HG02588 (cell line): ENCODE measurements around the gene NFASC.

Experiments used
- ATAC-seq: cut with Tn5 transposase; IDR thresholded peaks from one replicate; pipeline ENCODE4 v1.9.1; 2021; ENCODE audit warnings: mild to moderate bottlenecking, moderate library complexity; ENCODE audit not compliant: unreplicated experiment

Gene NFASC

DNA sequence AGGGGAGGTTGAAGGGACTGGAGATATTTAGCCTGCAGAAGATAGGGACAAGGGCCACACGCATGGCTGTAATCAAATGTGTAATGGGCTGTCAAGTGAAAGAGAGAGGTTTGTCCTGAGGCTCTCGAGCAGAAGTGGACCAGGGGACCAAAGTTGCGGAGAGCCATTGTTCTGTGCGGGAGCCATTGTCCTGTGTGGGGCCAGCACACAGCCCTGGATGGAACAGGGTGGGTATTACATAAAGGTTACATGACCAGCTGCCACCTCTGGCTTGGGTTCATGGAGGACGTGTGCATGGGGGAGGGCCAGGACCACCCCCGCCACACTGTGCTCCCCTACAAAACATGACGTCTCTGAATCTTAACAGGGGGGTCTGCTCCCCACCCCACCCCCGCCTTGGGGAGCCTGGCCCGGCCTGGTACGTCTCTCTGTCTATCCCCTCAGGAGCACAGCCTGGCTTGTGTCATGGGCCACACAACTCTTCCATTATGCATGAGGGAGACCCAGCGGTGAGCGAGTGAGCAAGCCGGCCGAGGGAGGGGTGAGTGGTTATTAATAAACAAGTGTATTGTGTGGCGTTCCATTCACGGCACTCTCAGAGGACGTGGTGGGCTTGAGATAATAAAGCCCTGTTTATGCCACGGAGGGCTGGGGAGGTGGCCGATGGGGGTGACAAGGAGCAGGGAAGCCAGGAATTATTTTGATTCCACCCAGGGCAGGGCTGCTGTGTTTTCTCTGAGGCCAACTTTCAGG is at the start of gene NFASC:
NFASC (plus strand) TSS at position 703 of the 753 bp plus-strand sequence. CDS start 73,454 bp downstream, outside the sequence.
- ATAC-seq, result no peak

DNA sequence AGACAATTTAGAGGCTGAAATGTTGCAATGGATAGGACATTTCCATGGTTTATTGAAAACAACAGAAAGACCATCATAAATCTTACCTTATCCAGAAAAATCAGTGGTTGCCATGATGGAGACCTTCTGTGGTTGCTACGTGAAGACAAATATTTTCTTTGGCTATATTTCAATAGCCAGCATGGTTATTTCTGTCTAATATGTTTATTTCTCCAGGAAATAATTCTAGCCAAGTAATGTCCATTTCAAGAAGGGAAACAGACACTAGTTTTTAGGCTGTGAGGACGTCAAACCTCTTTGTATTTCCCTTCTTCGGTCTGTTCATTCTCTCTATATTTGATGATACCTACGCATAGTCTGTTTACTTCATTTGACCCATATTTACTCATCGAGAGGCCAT is 49.2 kb upstream of the NFASC start:
- no peak for ATAC-seq

DNA sequence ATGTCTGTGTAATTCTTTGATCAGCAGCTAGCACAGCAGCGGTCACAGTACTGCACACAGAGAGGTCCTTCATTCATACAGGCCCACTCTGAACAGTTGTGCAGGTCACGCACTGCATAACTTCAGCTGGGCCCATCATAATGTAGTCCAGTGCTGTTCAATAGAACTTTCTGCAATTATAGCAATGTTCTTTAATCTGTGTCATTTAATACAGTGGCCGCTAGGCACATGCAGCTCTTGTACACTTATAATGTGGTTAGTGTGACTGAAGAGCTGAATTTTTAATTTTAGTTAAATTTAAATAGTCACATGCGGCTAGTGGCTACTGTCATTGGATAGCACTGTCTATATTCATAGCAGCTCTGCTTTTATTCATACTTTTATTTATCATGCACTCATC is 48.7 kb upstream of the NFASC start:
- no peak for ATAC-seq

DNA sequence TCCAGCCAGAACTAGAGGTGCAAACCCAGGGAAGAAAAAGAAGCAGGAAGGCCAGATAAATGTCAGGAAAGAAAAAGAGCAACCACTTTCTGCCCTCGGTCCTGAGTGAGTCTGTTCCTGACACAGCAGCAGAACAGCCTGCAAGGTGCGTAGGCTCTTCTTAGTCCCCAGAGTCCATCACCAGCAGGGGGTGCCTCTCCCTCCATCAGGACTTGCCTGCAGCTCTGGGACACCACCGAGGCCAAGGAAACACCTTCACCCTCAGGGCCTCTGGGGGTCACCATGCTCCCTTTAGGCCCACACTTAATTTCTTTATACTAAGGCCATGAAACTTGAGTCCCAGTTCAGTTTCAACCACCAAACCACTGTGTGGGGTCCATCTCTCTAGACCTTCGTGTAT is 43.7 kb upstream of the NFASC start:
- no peak for ATAC-seq

DNA sequence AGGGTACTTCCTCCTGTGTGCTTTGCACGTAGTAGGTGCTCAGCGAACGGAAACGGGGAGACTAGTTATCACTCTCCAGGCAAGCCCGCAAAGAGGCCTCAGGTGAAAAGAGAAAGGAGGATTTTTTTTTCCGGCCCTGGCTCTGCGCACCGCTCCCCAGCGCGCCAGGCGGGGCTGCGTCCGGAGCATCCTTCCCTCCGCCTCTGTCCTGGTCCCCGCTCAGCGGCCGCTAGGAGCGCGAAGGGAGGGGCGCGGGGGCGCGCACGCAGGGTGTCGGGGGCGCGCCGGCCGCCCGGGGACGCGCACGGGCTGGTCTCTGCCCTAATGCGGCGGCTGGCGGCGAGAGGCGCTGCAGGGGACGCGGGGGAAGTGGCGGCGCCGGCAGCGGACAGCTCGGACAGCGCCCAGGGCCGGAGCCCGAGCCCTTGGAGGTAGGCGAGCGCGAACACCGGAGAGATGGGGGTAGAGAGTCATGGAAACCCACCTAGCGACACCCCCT is 42.3 kb upstream of the NFASC start:
- ATAC-seq, result no peak

DNA sequence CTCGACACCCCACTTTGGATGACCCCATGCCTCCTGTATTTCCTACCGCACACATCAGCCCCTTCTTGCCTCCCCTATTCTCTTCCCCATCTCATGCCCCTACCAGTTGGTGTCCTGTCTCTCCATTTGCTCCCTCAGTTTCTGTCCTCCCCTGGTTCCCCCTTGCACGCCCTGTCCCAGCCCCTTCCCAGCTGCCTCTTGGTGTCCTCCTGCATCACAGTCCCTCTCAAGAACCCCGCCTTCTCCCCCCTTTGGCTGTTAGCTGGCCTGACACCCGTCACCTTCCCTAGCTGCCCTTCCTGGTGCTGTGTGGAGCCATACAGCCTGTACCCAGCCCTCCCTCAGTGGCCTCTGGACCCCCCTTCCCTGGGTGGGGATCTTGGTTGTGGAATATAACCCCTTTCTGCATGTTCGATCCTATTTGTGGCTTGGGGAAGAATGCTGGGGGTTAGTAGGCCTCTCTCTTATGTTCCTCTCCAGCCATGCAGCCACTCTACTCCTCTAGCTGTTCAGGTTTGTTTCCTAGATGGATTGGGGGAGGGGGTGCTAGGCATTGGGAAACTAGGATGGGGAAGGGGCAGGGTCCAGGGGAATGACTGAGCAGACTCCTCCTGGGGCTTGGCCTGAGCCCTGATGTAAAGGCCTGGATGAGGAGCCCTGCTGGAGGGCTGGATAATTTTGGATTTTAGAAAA is 41.4 kb upstream of the NFASC start:
- no peak for ATAC-seq

DNA sequence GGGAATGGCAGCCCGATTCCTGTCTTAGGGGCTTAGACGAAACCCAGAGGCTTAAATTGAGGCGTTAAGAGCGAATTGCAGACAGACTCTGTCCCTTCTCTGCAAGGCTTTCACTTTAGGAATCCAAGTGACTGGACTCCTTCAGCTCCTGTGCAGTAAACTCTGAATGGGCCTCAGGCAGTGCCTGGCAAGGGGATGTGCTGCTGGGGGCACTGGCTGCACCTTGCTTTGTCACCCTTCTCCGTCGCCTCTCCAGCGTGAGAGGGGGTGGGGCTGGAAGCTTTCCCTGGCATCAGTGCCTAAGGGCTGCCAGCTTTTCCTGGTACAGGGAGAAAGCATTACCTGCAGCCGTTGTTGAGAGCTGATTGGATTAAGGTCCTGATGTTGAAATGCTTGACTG is 39.9 kb upstream of the NFASC start:
- no peak for ATAC-seq

DNA sequence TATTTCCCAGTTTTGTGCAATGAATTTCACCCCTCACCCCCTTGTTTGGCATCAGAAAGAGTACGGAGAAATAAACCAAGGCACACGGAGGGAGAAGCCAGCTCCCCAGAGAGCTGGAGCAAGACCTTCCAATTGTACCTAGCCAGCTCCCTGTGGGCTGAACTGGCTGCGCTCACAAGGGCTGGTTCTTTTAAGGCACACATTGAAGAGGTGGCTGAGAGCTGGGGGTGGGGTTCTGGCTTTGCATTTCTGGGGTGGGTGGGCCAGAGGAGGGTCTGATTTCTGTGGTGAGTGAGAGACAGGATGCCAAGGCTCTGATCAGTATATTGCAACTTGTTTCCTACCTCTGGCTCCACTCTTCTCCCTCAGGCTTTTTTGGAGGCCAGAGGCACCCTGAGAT is 39.5 kb upstream of the NFASC start:
- no peak for ATAC-seq

DNA sequence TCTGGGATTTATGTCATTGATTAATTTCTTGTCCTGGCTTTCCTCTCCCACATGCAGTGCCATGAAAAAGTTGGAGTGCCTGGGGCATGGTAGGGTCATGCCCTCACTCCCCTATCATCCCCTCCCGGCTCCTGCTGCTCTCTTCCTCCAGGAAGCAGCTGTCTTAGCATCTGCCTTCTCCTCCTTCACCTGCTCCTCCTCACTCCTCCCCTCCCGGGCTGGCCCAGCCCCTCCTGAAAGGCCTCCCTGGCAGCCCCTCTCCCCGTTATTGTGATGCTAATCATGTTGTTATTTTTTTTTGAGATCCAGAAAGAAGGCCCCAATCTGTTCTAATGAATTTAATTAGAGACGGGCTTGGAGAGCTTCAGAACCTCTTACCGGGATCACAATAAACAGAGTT is 36.3 kb upstream of the NFASC start:
- no peak for ATAC-seq

DNA sequence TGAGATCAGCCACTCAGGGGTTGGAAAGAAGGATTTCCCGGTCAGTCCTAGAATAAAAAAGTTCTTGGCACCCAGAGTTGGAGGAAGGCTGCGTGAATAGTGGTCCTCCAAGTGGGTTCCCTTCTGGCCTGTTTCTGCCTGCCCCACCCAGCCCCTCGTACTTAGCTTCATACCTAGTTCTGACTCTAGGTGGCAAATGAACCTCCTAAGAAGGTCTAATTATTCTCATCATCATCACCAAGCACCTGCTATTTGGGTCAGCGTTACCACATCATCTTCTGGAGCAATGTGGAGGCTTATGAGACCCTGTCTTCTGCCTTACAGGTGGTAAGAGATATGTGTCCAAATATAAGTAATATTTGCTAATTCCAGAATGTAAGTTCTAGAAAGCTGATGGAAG is 35.9 kb upstream of the NFASC start:
- ATAC-seq, result no peak

DNA sequence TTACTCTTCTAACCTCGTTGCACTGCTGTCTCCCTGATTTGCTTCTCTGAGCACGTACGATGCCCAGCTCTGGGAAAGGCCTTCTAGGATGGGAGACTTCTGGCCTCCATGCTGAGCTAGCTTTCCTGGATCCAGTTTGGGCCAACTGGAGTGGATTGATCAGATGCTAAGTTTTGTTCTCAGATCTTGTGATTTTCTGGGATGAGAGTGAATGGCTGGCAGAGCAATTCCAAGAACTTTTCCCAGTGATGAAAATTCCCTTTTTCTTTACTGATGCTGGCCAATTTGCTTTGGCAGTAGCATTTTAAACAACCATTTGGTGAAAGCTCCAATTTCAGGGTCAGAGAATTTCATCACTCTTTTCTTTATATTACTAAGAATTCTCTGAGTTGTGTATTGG is 34.9 kb upstream of the NFASC start:
- no peak for ATAC-seq

DNA sequence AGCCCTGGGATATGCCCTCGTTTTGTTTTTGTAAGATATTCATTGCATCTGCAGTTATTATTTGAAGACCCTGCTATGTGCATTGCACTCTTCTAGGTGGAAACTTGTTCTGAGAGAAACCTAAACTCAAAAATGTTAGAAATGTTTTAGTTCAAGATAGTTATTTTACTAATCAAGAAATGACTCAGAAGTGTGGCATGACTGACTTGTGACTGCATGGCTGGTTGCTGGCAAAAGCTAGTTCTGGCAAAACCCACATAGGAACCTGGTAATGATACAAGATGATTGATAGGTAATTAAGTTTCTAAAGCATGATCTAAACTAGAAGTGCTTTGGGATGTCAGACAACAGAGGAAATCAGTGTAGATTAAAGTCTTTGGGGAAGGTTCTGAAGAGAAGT is 33.8 kb upstream of the NFASC start:
- no peak for ATAC-seq

DNA sequence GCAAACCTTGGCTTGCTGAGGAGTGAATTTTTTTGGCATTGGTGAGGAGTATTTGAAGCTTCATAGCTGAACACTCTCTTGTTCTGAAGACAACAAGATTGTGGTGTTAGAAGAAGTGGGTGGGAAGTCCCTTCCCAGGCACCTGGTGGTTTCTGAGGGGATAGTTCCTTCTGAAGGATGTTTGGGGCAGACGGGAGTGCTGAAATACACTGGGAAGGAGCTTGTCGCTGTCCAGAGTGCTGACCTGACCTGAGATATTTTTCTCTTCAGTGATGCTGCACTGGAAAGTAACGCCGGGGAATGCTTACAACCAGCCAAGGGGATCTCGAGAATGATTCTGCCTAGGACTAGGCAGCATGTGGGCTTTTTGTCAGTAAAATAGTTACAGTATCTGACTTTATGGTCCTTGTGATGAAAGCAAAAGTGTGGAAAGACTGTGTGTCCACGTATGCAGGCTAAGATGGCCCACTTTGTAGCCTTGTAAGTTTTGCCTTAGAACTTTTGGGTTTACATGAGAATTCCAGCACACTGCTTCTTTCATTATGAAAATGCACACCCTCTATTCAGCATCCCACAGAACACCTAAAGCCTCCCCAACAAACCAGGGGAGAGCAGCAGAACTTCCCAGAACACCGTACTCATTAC is 33.1 kb upstream of the NFASC start:
- ATAC-seq, result no peak

DNA sequence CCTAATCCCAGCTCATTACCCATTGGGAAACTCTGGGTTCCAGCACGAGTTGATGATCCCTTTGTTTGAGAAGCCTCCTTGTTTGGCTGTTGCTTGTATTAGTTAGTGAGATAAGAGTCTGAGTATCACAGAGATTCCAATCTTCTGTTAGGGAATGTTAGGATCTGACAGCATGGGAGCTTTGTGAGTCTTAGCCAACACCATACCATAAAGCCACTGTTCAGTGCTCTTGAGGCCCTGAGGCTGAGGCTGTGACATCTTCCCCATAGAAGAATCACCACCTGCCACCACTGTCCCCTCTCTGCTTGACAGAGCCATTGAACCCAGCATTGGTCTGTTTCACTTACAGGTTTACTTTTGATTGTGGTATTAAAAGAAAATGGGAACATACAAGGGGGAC is 29.3 kb upstream of the NFASC start:
- ATAC-seq, result no peak

DNA sequence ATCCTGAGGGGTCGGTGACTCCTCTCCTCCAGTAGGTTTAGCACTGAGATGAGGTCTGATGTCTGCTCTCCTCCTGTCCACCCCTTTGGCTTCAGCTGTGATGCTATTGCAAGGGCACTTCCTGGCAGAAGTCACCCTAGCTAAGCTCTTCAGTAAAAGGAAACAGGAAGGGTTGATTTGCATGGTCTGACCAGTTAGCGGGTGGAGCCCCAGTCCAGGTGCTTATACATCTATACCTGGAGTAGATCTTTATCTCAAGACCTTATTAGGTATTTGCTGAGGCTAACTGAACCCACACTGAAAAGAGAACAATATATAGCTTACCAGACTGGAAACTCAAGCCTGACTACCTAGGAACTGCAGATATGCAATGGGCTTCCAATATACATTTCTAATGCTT is 28.9 kb upstream of the NFASC start:
- no peak for ATAC-seq

DNA sequence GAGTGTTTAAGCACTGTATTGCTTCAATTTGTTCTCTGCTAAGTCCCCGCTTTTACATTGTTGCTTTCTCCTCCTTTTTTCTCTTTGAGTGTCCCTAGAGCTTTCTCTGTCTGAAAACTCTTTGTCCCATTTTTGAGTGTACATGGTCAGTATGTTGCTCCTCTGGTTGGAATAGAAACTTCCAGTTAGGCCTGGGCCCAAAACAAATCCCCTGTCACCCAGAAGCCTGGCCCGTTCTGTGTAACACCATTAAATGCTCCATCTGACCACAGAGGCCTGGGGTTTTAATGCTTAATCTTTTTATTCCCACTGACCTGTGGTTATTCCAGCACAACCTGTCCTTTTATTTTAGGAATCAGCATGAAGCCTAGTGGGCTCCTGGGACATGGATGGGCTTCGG is 28.3 kb upstream of the NFASC start:
- ATAC-seq, result no peak

DNA sequence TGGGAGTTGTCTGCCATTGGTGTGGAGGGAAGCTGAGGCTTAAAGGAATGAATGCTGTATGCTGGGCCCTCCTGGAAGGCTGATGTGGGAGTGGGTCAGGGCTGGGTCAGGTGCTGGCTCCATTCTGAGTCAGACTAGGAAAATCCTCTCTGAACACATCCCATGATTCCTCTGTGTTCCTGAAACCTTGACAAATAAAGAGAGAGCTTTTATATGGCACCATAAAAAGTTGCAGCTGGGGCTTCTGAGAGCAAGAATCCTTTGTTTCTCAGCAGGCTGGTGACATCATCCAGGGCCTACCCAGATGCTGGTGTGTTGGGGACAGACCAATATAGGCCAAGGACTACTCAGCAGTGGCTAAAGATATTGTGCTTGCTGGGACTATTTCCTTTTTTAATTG is 27.8 kb upstream of the NFASC start:
- ATAC-seq, result no peak

DNA sequence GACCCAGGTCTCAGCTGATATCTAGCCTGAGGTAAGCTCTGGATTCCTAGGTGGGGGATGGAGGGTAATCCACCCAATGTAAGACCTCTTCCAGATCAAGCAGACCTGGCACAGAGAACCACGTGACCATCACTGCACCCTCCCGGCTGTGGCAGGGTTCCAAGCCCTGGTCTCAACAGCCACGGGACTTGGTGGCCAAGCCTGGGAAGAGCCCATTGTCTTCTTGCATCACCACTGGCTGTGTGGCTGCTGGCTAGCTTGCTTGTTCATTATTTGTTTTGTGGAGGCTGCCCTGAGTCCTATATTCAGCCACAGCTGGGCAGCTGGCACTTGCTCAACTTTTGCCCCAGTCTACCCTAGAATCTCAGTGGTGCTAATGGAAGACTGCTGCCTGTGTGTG is 24.1 kb upstream of the NFASC start:
- ATAC-seq, result no peak

DNA sequence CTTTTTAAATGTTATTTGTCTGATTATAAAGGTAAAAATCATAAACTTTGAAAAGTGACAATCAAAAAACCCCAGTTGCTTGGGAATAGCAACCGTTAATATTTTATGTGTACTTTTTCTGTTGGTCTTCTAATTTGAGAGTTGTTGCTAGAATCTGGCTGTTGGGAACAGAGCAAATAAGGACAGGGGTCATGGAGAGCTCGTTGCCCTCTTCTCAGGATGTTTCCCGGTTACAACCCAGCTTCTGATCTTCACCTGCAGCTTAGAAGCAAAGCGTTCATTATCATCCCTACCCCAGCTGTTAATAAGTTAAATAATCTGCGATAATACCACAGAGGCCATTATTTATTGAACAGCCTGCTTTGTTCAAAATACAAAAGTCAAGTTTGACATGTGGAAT is 22.1 kb upstream of the NFASC start:
- no peak for ATAC-seq

DNA sequence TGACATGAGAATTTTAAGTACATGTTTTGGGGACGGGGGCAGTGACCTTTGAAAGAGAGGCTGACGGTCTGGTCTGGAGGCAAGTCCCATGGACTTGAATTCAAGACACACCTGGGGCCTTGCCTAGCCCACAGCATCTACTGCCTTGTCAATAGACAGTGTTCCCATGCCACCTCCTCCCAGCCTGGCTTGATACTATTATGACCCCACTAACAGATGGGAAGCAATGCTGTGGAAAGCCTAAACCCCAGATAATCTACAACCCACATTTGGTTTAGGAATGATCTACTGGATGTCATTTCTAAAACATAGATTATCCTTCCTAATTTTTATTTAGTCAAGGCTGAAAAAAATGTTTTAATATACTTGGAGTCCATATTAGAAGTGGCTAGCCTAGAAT is 17.8 kb upstream of the NFASC start:
- no peak for ATAC-seq

DNA sequence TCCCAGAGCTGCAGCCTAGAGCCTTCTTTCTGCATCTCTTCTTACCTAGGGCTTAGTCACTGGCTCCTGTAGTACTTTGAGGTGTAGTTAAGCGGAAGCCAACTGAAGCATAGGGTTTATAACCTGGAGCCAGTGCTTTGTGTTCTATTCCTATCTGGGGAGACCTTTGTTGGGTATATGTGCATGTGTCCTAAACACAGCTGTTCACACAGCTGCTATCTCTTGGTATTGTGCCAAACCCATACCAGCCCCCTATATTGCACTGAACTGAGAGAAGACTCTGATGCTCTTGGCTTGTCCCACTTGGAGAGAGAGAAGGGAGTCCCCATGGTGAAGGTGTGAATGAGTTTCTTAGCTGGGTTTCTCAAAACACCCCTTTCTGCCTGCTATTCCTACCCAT is 17.2 kb upstream of the NFASC start:
- no peak for ATAC-seq

DNA sequence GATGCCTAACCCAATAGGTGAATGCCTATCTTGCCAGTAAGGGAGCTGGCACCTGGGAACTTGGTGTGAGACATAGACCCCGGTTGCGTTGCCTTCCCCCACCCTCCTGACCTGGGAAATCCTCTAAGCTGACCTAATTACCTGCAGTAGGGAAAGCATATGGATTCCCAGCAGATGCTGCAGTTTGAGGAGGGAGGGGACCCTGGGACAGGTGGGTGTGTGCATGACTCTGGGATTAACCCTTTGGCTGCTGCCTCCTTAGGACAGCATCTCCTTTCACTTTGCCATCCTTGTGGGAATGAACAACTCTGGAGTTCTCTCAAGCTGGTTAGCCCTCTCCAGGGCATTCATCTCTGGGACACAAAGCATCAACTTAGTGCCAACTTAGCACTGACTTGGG is 16.4 kb upstream of the NFASC start:
- no peak for ATAC-seq
